Measurements from ENCODE around the gene OR5D14.

OR5D14 gene

DNA sequence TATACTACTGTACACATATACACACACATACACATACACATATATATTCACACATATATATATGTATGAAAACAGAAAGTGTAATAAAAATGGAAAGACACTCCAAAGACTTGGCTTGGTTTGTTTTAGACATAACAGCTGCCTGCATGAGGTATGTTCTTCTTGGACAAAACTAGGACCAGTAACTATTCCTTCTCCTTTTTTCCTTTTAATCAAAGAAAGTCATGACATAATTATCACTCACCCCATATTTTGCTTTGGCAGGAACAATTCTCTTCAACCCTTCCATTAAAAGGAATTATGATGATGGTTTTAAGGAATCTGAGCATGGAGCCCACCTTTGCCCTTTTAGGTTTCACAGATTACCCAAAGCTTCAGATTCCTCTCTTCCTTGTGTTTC lies at the start of gene OR5D14:
Gene OR5D14 (plus strand): TSS at position 301 of the 400 bp plus-strand sequence. CDS start 0 bp downstream, at position 301.
- no peak for DNase-seq

DNA sequence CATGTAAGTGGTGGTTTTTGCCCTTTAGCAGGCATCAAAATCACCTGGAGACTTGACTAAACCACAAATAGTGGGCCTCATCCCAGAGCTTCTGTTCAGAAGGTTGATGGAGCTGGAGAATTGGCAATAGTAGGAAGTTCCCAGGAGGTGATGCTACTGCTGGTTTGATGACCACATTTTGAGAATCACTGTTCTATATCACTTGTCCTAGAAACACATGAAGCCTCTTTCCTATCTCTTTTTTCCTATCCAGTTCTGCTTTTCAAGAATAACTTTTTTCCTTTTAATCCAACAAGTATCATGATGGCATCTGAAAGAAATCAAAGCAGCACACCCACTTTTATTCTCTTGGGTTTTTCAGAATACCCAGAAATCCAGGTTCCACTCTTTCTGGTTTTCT lies 22.2 kb upstream of the OR5D14 start, which contains the start of gene OR5D13:
Gene OR5D13 (plus strand): TSS at position 301 of the 400 bp plus-strand sequence. CDS start 0 bp downstream, at position 301.
- DNase-seq, result no peak

DNA sequence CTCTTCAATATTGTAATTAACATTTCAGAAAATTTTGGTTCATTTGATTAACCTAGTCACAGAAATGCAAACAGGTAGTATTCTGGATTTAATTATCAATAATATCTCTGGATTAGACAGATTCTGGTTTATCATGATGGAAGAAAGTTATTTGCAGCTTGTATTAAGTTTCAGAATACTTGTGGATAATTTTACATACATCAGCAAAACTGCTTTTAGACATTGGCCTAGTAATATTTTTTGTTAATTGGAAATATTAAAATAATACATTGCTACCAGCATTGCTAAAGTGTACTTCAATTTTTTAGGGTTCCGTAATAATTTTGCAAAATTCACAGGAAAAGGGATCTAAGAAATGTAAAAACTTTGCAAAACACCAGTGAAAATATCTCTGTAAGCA lies 3.8 kb upstream of the OR5D14 start:
- no peak for DNase-seq

DNA sequence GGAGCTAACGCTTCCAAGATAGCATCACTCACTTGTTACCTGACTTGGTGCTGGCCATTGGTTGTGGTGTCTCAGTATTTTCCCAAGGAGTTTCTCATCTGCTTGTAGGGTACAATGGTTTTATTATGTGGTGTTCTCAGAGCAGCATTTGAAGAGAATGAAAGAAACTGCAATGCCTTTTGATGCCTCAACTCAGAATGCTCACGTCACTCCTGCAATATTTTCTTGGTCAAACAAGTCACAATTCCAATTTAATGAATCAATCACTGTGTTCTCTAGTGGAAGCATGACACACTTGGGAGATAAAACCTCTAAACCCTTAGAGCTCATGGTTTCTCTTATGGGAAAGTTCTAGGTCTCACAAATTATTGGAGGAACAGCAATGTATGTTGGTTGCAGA lies 2.0 kb upstream of the OR5D14 start:
- no peak for DNase-seq

DNA sequence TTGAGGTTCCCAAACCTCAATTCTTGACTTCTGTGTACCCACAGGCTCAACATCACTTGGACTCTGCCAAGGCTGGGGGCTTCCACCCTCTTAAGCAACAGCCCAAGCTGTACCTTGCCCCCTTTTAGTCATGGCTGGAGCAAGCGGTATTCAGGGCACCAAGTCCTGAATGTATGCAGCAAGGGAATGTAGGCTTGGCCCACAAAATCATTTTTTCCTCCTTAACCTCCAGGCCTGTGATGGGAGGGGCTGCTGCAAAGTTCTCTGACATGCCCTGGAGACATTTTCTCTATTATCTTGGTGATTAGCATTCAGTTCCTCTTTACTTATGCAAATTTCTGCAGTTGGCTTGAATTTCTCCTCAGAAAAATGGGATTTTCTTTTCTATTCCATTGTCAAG lies 10.9 kb downstream of the OR5D14 start:
- DNase-seq, result no peak

DNA sequence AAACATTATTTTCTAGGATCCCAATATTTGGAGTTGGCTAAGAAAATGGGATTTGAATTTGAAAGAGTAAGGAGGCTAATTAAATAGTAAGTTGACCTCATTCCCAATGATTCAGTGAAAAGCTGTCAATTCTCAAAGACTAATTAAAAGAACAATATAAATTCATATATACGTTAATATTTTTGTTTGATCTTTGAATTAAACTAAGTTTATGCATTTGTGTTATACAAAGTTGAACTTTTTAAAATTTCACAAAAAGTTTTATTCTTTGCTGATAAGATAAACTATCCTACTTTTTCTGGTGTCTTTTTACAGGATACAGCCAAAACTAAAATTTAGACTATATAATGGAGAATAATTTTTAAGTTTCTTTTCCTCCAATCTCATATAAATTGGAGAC lies 15.7 kb downstream of the OR5D14 start, which contains the start of gene OR5L1:
Gene OR5L1 (plus strand): TSS at position 301 of the 400 bp plus-strand sequence. CDS start 100 bp downstream, outside the sequence.
- DNase-seq, result no peak

DNA sequence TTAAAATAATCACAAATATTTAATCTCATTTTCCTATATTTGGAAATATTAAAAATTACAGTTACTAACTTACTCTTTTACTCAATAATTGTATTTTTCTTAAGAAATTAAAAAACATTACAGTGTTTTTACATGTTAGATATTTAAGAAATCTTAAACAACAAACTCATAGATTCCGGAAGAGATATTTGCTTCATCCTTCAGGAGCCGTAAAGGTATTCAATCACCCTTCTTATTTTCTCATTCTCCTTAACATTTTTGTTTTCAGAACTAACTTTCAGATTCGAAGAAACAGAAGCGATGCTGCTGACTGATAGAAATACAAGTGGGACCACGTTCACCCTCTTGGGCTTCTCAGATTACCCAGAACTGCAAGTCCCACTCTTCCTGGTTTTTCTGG lies 24.0 kb downstream of the OR5D14 start, which contains the start of gene OR5D18:
Gene OR5D18 (plus strand): TSS at position 301 of the 400 bp plus-strand sequence. CDS start 0 bp downstream, at position 301.
- DNase-seq, result no peak

DNA sequence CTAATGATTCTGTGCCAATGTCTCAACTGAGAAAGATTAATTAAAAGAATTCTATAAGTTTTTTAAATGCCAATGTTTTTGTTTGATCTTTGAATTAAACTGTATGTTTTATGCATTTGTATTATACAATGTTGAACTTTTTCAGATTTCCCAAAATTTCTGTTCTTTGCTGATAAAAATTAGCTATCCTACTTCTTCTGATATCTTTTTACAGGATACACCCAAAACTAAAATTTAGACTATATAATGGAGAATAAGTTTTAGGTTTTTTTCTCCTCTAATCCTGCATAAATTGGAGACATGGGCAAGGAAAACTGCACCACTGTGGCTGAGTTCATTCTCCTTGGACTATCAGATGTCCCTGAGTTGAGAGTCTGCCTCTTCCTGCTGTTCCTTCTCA lies 31.6 kb downstream of the OR5D14 start, which contains the start of gene OR5L2:
Gene OR5L2 (plus strand): TSS at position 301 of the 400 bp plus-strand sequence. CDS start 0 bp downstream, at position 301.
- no peak for DNase-seq

DNA sequence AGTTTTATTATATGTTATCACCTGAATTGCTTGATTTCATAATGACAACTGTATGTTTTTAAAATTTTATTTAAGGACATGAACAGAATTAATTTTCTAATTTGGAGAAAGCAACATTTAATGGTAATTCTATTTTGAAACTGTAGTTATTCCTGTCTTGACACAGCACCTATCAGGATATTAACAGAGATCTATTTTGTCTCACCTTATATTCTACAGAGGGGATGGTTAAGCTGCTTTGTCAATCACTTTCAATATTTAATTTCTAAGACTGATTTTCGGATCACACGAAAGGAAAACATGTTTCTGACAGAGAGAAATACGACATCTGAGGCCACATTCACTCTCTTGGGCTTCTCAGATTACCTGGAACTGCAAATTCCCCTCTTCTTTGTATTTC lies 43.1 kb downstream of the OR5D14 start, which contains the start of gene OR5D16:
Gene OR5D16 (plus strand): TSS at position 301 of the 400 bp plus-strand sequence. CDS start 0 bp downstream, at position 301.
- DNase-seq, result no peak

Data from fibroblast of skin of right quadriceps (primary cell).